ENCODE results near the gene DERL3.

The DERL3 gene

DNA sequence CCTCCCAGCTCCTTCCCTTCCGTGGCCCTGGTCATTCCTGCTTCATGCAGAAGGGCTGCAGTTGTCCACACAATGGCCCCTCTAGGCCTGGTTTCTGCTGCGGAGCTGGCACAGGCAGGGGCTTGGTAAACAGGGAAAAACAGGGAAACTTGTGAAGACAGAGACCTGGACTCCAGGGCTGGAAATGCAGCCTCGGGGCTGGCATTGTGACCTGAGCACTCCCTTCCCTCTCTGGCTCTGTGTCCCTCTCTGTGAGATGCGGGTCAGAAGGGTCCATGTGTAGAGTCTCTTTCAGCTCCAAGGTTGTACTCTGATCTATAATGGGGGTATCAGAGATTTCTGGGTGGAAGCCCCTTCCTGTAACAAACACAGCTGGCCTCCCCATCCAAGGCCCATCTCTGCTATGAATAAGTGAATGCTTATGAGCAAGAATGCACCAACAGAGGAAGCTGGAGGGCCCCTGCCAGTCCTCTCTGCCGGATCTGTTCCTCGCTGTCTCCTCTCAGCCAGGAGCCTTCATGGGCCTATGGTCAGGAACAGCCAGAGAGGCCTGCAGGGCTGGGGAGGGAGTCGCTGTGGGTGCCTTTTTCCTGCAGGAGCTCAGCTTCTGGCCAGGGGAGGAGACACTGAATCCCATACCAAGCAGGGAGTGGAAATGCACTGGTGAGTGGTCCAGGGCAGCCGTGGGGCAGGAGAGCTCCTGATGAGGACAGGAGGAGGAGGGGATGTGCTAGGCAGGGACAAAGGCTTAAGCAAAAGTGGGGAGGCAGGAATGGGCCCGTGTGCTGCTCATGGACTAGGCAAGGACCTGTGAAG is 6.7 kb upstream of the DERL3 start:
- TF ChIP-seq CTCF (IDR thresholded peaks at IDR 0.05; ENCODE audit: low read length, missing control alignments) = no peak
- no peak overlapping the region for H3K4me3 ChIP-seq (replicated peaks; ENCODE audit: low read depth, low read length)
- no peak for DNase-seq (ENCODE audit: low read depth)

- no peak for TF ChIP-seq CTCF (IDR thresholded peaks at IDR 0.05; ENCODE audit: low read length, missing control alignments)
- no peak for DNase-seq (ENCODE audit: low read depth)
- no peak overlapping the region for H3K4me3 ChIP-seq (replicated peaks; ENCODE audit: low read depth, low read length)
These were observed 6.0 kb upstream of the DERL3 start for GRCh38 chr22:23844739-23845202.

DNA sequence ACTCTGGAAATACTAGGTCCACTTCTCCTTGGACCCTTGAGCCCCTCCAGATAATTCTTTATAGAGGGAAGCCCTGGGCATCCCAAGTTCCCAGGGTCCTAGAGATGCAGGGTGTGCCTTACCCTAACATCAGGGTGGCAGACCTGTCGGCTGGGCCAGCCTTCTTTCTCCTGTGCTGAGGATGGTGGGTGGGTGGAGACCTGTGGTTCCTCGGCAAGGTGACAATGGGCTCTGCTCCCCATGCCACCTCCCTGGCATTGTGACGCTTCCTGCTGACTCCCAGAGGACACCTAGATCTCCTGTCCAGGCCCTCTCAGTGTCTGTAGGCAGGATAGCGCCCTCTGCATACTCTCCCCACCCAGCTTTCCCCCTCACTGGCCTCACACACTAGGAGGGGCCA is 3.8 kb upstream of the DERL3 start:
- no peak overlapping the region for H3K4me3 ChIP-seq (replicated peaks; ENCODE audit: low read depth, low read length)
- TF ChIP-seq CTCF (IDR thresholded peaks at IDR 0.05; ENCODE audit: low read length, missing control alignments) = no peak
- DNase-seq (ENCODE audit: low read depth) = no peak

- H3K4me3 ChIP-seq (replicated peaks; ENCODE audit: low read depth, low read length) = no peak overlapping the region
- DNase-seq (ENCODE audit: low read depth) = no peak
- TF ChIP-seq CTCF (IDR thresholded peaks at IDR 0.05; ENCODE audit: low read length, missing control alignments) = no peak
These were observed 3.1 kb upstream of the DERL3 start for GRCh38 chr22:23841736-23842445.

- no peak for TF ChIP-seq CTCF (IDR thresholded peaks at IDR 0.05; ENCODE audit: low read length, missing control alignments)
- no peak overlapping the region for H3K4me3 ChIP-seq (replicated peaks; ENCODE audit: low read depth, low read length)
- no peak for DNase-seq (ENCODE audit: low read depth)
These were observed 2.5 kb upstream of the DERL3 start for GRCh38 chr22:23841292-23841691.

GRCh38 chr22:23840026-23840425 is 1.2 kb upstream of the DERL3 start:
- DNase-seq (ENCODE audit: low read depth) = no peak
- H3K4me3 ChIP-seq (replicated peaks; ENCODE audit: low read depth, low read length) = no peak overlapping the region
- no peak for TF ChIP-seq CTCF (IDR thresholded peaks at IDR 0.05; ENCODE audit: low read length, missing control alignments)

All from fibroblast of pulmonary artery (primary cell).